Fibroblast of the aortic adventitia (primary cell): ENCODE data around the gene KIF2C. TPM values are rescaled to one million over a fixed set of nuclear protein-coding genes. Genes with fewer than 3 reads are reported as not detected.
"Not testable (repeated sequence)": the region's sequence is repeated elsewhere in the genome, so short reads cannot be mapped to it uniquely, and the experiment has no call there.

Experiments used
- DNase-seq: peaks from one replicate; pipeline ENCODE4 v3.0.0-alpha.2; 2010; ENCODE audit warnings: low read depth
- H3K4me3 ChIP-seq: 2 replicates; pipeline ENCODE4 v1.5.1; 2011; ENCODE audit warnings: low read depth, mild to moderate bottlenecking, control low read depth, low read length, moderate library complexity
- total RNA-seq: library from RNA; depleted of rRNA; stranded (reverse); fragments of >200 nt; gene quantifications from 2 replicates; pipeline ENCODE4 v1.2.3, GENCODE V29; 2012; ENCODE audit warnings: low replicate concordance
- TF ChIP-seq, protein P1 (sequence below): IDR thresholded peaks from 2 replicates; pipeline ENCODE4 v1.5.1; 2011; ENCODE audit warnings: mild to moderate bottlenecking, low read length, control low read depth, inconsistent platforms; ENCODE audit not compliant: insufficient read depth

KIF2C gene
- total RNA-seq, 1 donor = 23.0 TPM

DNA sequence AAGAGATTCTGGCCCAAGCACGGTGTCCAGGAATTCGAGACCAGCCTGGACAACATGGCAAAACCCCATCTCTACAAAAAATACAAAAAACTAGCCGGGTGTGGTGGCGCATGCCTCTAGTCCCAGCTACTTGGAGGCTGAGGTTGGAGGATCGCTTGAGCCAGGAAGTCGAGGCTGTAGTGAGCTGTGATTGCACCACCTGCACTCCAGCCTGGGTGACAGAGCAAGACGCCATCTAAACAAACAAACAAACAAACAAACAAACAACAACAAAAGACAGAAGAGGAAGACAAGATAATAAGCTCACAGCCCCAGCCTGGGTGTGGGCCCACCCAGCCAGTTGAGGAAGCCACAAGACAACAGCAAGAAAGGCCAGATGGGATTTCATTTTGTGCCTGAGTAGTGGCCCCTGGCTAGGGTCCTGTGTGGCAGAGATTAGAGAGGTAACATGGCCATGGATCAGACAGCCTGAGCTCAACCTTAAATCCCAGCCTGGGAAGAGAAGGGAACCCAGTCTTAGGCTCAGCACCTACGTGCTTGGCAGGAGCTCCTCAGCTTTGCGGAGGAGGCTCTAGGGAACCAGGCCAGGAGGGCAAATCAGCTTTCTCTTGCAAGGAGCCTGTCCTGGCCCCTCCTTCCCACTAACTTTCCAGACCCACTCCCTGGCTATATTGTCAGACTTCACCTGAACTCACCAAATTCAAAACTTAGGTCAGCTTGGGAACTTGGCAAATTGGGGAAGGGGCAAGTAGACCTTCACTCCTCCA, 53.3 kb downstream of the KIF2C start:
- no peak overlapping the region for H3K4me3 ChIP-seq
- TF ChIP-seq, protein P1, sequence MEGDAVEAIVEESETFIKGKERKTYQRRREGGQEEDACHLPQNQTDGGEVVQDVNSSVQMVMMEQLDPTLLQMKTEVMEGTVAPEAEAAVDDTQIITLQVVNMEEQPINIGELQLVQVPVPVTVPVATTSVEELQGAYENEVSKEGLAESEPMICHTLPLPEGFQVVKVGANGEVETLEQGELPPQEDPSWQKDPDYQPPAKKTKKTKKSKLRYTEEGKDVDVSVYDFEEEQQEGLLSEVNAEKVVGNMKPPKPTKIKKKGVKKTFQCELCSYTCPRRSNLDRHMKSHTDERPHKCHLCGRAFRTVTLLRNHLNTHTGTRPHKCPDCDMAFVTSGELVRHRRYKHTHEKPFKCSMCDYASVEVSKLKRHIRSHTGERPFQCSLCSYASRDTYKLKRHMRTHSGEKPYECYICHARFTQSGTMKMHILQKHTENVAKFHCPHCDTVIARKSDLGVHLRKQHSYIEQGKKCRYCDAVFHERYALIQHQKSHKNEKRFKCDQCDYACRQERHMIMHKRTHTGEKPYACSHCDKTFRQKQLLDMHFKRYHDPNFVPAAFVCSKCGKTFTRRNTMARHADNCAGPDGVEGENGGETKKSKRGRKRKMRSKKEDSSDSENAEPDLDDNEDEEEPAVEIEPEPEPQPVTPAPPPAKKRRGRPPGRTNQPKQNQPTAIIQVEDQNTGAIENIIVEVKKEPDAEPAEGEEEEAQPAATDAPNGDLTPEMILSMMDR = no peak
- DNase-seq = no peak

DNA sequence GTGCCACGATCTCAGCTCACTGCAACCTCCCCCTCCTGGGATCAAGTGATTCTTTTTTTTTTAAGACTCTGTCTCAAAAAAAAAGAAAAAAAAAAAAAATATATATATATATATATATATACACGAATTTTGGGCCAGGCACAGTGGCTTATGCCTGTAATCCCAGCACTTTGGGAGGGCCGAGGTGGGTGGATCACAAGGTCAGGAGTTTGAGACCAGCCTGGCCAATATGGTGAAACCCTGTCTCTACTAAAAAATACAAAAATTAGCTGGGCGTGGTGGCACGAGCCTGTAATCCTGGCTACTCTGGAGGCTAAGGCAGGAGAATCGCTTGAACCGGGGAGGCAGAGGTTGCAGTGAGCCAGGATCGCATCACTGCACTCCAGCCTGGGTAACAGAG, 58.2 kb downstream of the KIF2C start:
- not testable (repeated sequence) for DNase-seq, H3K4me3 ChIP-seq

DNA sequence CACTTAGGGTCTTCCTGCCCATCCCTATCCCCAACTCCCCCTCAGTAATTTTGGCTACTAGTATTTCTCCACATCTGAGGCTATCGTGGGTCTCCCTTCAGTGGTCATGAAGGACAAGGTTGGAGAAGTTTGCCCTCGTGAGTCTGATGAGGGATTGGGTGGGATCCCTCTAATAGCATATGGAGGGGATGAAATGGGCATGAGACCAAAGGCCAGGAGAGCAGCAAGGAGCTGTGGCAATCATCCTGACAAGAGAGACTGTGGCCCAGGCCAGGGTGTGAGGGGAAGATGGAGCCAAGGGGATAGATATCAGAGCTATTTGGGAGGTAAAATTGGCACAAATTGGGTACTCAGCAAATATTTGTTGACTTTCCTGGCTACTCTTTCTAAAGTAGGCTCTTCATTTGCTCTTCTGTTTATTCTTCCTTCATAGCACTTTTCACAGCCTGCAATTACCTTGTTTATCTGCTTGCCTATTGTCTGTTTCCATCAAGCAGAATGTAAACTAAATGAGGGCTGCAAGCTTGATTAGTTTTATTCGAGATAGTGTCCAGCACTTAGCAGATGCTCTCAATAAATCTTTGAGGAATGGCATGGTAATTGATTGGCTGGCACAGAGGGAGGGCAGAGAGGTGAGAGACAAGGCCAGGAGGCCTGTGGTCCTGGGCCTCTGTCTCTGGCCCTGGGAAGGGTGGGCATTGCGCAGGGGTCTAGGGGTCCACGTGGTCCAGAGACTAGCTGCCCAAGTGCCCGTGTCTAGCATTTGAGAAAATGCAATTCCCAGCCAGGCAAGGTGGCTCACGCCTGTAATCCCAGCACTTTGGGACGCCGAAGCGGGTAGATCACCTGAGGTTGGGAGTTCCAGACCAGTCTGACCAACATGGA, 59.1 kb downstream of the KIF2C start:
- TF ChIP-seq, protein P1 = no peak
- no peak overlapping the region for H3K4me3 ChIP-seq
- DNase-seq = no peak

DNA sequence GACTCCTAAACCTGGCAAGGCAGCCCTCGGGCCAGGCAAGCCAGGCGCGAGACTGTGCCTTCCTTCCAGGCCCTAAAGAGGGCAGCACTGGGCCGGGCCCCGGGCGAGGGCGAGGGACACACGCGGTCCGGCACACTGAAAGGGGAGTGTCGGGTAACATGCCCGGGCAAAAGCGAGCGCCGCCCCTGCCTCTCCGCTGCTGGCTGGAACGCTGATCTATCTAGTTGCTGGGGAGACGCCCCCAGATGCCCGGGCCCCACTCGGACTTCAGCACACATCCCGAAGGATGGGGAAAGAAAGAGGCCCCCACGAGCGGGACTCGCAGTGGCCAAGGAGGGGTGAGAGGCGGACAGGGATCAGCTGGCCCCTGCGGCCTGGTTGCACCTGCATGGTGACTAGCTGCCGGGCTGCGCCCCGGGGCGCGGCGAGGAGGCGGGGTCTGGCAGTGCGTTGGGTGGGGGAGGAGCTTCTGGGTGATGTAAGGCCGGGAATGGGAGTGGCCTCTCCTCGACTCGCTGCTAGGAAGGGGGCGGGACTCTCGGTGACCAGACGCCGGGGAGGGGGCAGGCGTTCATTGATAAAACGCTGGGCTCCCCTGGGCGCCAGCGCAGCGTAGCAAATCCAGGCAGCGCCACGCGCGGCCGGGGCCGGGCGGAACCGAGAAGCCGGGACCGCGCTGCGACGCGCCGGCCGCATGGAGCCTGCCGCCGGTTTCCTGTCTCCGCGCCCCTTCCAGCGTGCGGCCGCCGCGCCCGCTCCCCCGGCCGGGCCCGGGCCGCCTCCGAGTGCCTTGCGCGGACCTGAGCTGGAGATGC, 60.3 kb downstream of the KIF2C start, which contains the start of gene PLK3:
TSS of gene PLK3 (plus strand) at position 608 of the 815 bp plus-strand sequence. CDS start at position 695, 87 bp downstream.
- peak; percentile 98 for DNase-seq
- TF ChIP-seq, protein P1 = peak; percentile 93
- H3K4me3 ChIP-seq = peak within 1 kb of the TSS; percentile 93

DNA sequence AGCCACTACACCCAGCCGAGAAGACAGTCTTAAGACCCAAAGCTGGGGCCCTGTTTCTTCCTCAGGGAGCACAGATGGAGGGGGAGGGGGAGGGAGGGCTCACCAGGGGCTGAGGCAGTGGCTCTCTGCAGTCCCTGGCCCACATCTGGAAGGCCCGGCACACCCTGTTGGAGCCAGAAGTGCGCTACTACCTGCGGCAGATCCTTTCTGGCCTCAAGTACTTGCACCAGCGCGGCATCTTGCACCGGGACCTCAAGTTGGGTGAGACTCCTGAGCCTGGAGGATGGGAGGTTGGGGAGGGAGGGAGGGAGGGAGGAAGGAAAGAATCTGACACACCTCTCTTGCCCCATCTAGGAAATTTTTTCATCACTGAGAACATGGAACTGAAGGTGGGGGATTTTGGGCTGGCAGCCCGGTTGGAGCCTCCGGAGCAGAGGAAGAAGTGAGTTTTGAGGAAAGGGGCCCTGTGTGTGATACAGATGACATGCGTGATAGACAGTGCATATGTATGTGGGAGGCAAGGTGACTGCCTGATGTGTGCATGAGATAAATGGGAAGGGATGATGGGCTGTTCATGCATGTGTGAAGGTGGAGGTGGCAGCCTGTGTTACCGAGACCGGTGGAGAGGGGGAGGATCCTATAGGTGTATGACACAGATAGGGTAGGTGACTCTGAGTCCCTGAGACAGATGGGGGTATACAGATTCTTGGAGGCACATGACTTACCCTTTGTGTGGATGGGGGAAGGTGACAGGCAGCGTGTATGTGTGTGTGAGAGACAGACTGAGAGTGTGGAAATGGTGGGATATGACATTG, 62.1 kb downstream of the KIF2C start:
- TF ChIP-seq, protein P1 = no peak
- DNase-seq = peak; percentile 39
- H3K4me3 ChIP-seq = peak overlapping the region; percentile 93

DNA sequence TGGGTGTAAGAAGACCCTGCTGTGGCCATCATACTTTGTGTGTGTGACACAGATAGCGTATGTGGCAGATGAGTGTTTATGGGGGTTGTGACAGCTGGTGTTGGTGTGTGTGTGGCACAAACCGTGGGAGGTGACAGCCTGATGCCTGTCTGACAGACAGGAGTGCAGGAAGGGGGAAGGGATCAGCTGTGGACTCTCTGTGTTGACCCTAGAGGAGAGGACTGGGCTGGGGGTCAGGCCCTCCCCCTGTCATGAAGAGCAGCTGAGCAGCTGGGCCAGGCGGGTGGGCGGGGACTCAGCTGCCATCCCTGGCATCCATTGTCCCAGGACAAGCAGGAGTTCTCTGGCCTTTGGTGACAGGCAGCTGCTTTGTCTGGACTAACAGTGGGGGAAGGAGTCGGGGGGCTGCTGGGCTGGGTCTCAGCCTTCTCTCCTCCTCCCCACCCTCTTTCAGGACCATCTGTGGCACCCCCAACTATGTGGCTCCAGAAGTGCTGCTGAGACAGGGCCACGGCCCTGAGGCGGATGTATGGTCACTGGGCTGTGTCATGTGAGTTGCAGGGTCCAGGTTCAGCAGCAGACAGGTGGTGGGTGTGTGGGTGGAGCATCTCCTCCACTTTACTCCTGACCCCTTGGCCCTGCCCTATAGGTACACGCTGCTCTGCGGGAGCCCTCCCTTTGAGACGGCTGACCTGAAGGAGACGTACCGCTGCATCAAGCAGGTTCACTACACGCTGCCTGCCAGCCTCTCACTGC, 62.8 kb downstream of the KIF2C start:
- no peak for DNase-seq
- TF ChIP-seq, protein P1 = no peak
- H3K4me3 ChIP-seq = peak overlapping the region; percentile 93
